ENCODE data around the gene FSCN2.

FSCN2 gene

DNA sequence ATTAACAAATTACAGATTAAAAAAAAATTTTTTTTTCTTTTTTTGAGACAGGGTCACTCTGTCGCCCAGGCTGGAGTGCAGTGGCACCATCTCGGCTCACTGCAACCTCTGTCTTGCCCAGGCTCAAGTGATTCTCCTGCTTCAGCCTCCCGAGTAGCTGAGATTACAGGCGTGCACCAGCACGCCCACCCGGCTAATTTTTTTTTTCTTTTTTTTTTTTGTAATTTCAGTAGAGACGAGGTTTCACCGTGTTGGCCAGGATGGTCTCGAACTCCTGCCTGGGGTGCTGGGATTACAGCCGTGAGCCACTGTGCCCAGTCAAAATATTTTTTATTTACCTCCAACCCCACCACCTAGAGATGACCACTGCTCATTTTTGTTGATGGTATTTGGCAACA lies 41.1 kb upstream of the FSCN2 start:
- peaks cover 59% of the 10 kb centered on the region for H3K27me3 Mint-ChIP-seq

GRCh38 chr17:81487487-81488275 lies 40.5 kb upstream of the FSCN2 start:
- Mint-ChIP-seq H3K4me1 (ENCODE audit: low read depth) (peaks cover 28% of the 10 kb centered on the region), H3K36me3 (ENCODE audit: low read depth) (no peaks in the 10 kb centered on the region), H3K9me3 (no peaks in the 10 kb centered on the region), H3K27ac (no peak overlapping the region), H3K4me3 (peak overlapping the region; percentile 58), H3K27me3 (peaks cover 59% of the 10 kb centered on the region)
- intact Hi-C loops (cut with micrococcal nuclease): no loop called here

More for the DNA sequence above, 41.1 kb upstream of the FSCN2 start:
- no peak overlapping the region for H3K27ac Mint-ChIP-seq
- peaks cover 34% of the 10 kb centered on the region for H3K4me1 Mint-ChIP-seq (ENCODE audit: low read depth)
- intact Hi-C loops (cut with micrococcal nuclease): no loop called here
- no peaks in the 10 kb centered on the region for H3K9me3 Mint-ChIP-seq
- no peaks in the 10 kb centered on the region for H3K36me3 Mint-ChIP-seq (ENCODE audit: low read depth)
- peak overlapping the region; percentile 58 for H3K4me3 Mint-ChIP-seq

DNA sequence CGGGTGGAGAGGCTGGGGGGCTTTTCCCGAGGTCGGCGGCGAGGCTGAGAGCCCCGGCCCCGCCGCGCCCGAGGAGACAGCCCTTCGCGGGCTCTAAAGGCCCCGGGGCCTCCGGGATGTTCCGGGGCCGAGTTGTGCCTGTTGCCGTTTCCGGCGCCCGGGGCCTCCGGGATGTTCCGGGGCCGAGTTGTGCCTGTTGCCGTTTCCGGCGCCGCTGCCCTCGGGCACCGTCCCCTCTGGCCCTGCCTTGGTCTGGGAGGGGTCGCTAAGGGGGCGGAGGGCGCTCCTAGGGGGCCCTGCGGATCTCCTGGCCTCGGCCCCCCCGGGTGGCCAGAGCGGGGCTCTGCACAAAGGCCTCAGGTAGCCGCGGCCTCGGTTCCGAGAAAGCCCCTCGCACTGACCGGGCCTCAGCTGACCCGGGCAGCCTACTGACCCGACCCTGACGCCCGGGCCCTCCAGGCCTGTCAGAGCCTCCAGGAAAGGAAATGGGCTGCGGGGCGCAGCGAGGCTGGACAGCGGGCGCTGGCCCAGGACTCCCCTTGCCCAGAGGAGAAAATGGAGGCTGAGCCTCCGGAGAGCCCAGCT lies 39.8 kb upstream of the FSCN2 start:
- no peaks in the 10 kb centered on the region for H3K9me3 Mint-ChIP-seq
- no peaks in the 10 kb centered on the region for H3K36me3 Mint-ChIP-seq (ENCODE audit: low read depth)
- peaks cover 57% of the 10 kb centered on the region for H3K27me3 Mint-ChIP-seq
- peaks cover 21% of the 10 kb centered on the region for H3K4me1 Mint-ChIP-seq (ENCODE audit: low read depth)
- H3K27ac Mint-ChIP-seq: no peak overlapping the region
- intact Hi-C loops (cut with micrococcal nuclease): no loop called here
- peak overlapping the region; percentile 58 for H3K4me3 Mint-ChIP-seq

GRCh38 chr17:81489012-81489997 lies 38.9 kb upstream of the FSCN2 start:
- H3K27me3 Mint-ChIP-seq: peaks cover 53% of the 10 kb centered on the region
- intact Hi-C loops (cut with micrococcal nuclease): no loop called here
- peaks cover 16% of the 10 kb centered on the region for H3K4me1 Mint-ChIP-seq (ENCODE audit: low read depth)
- no peaks in the 10 kb centered on the region for H3K36me3 Mint-ChIP-seq (ENCODE audit: low read depth)
- no peaks in the 10 kb centered on the region for H3K9me3 Mint-ChIP-seq
- peak overlapping the region; percentile 27 for H3K4me3 Mint-ChIP-seq
- no peak overlapping the region for H3K27ac Mint-ChIP-seq

DNA sequence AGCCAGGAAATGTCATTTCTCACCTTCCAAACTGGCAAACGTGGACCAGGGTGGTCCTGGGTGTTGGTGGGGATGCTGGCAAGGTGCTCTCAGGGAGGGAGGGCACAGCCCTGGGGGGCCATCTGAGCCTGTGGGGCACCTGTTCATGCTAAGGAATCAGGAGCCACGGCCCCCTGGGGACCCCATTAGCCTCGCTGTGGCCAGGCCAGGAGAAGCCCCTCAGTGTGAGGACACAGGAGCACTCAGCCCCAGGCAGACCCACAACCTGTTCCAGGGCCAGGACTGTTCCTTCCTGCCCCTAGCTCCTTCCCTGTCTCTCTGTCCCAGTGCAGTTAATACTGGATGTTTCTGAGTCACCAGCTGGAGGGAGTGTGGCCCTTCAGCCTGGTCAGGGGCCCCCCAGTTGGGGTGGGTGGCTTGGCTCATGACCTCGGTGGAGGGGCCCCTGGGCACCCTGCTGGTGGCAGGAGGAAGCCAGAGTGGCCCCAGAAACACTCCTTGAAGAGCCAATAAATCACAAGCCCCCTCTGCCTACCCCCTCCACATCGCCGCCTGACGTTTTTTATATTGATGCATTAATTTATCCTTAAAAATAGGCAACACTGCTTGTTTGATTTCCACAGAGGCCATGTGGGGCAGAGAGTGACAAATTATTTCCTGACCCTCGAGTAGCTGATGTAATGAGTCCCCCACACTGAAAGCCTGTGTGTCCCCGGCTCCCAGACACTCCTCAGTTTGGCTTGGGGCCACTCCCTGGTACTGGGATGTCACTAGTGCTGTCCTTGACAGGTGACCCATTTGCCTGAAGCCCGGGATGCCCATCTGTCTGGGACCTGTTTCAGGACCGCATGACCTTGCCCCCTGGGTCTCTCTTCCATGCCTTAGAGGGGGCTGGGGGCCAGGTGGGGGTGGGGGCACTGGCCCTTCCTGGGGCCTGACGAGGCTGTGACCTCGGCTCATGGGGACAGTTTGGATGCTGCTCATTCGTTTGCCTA lies 37.9 kb upstream of the FSCN2 start:
- intact Hi-C loops (cut with micrococcal nuclease): no loop called here
- peaks cover 16% of the 10 kb centered on the region for H3K4me1 Mint-ChIP-seq (ENCODE audit: low read depth)
- no peak overlapping the region for H3K27ac Mint-ChIP-seq
- H3K36me3 Mint-ChIP-seq (ENCODE audit: low read depth): no peaks in the 10 kb centered on the region
- no peak overlapping the region for H3K4me3 Mint-ChIP-seq
- H3K27me3 Mint-ChIP-seq: peaks cover 58% of the 10 kb centered on the region
- H3K9me3 Mint-ChIP-seq: no peaks in the 10 kb centered on the region

GRCh38 chr17:81491181-81491581 lies 37.0 kb upstream of the FSCN2 start:
- H3K4me3 Mint-ChIP-seq: no peak overlapping the region
- peaks cover 60% of the 10 kb centered on the region for H3K27me3 Mint-ChIP-seq
- peaks cover 11% of the 10 kb centered on the region for H3K4me1 Mint-ChIP-seq (ENCODE audit: low read depth)
- no peak overlapping the region for H3K27ac Mint-ChIP-seq
- H3K9me3 Mint-ChIP-seq: no peaks in the 10 kb centered on the region
- intact Hi-C loops (cut with micrococcal nuclease): no loop called here
- H3K36me3 Mint-ChIP-seq (ENCODE audit: low read depth): no peaks in the 10 kb centered on the region

DNA sequence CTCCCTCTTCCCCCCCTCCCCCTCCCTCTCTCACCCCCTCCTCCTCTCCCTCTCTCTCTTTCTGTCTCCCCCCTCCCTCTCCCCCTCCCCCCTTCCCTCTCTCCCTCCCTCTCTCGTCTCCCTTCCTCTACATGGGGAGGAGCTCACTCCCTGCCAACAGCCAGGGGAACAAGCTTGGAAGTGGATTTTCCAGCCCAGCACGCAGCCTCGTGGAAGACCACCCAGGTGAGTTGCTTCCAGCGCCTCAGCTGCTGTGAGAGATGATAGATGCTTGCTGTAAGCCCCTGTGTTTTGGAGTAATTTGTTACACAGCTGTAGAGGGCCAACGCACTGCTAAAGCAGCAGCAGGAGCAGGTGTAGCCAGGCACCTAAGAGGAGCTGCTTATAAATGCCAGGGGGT lies 36.4 kb upstream of the FSCN2 start:
- Mint-ChIP-seq H3K4me1 (ENCODE audit: low read depth) (peaks cover 7% of the 10 kb centered on the region), H3K36me3 (ENCODE audit: low read depth) (no peaks in the 10 kb centered on the region), H3K27me3 (peaks cover 64% of the 10 kb centered on the region), H3K4me3 (no peak overlapping the region), H3K27ac (no peak overlapping the region), H3K9me3 (no peaks in the 10 kb centered on the region)
- intact Hi-C loops (cut with micrococcal nuclease): no loop called here

GRCh38 chr17:81492202-81492601 lies 36.0 kb upstream of the FSCN2 start:
- H3K27me3 Mint-ChIP-seq: peaks cover 67% of the 10 kb centered on the region
- no peaks in the 10 kb centered on the region for H3K36me3 Mint-ChIP-seq (ENCODE audit: low read depth)
- no peak overlapping the region for H3K27ac Mint-ChIP-seq
- no peaks in the 10 kb centered on the region for H3K9me3 Mint-ChIP-seq
- H3K4me3 Mint-ChIP-seq: no peak overlapping the region
- intact Hi-C loops (cut with micrococcal nuclease): no loop called here
- H3K4me1 Mint-ChIP-seq (ENCODE audit: low read depth): peaks cover 7% of the 10 kb centered on the region

DNA sequence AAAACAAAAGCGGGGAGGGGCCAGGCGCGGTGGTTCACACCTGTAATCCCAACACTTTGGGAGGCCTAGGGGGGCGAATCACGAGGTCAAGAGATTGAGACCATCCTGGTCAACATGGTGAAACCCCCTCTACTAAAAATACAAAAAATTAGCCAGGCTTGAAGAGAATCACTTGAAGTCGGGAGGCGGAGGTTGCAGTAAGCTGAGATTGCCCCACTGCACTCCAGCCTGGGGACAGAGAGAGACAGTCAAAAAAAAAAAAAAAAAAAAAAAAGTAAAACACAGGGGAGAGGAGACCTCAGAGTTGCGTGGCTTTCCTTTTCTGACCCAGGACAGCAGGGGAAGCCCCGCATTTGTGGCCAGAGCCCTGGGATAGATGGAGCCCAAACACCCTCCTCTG lies 35.5 kb upstream of the FSCN2 start:
- H3K4me1 Mint-ChIP-seq (ENCODE audit: low read depth): peaks cover 7% of the 10 kb centered on the region
- H3K36me3 Mint-ChIP-seq (ENCODE audit: low read depth): no peaks in the 10 kb centered on the region
- H3K9me3 Mint-ChIP-seq: no peaks in the 10 kb centered on the region
- peaks cover 68% of the 10 kb centered on the region for H3K27me3 Mint-ChIP-seq
- H3K4me3 Mint-ChIP-seq: no peak overlapping the region
- intact Hi-C loops (cut with micrococcal nuclease): no loop called here
- H3K27ac Mint-ChIP-seq: no peak overlapping the region

DNA sequence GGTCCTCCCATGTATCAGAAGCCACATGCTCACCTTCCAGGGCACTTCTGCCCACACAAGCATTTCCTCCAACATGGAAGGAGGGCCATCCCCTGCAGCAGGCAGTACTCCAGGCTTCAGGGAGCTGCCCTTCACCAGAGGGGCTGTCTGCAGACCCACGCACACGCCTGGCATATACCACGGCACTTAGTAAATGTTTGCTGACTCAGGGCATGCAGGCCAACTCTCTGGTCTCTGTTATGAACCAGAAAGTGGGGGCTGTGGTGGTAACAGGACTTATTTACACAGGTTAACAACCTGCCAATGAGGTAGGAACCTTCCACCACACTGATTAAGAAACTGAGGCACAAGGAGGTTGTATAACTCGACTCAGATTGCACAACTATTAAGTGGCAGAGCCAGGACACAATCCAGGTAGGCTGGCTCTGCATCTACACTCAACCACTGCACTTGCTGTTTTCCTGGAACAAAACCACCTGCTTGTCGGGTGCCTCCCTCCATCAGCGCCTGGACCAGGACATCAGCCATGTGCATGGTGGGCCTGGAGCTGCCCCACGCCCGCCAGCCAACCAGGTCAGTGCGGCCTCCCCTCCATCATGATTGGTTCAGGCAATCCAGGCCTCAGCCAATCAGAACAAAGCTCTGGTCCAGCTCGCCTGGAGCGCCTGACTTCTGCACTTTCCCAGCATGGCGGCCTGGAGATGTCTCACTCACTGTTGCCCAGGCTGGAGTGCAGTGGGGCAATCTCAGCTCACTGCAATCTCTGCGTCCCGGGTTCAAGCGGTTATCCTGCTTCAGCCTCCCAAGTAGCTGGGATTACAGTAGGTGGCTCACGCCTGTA lies 34.8 kb upstream of the FSCN2 start:
- Mint-ChIP-seq H3K4me3 (no peak overlapping the region), H3K27me3 (peaks cover 74% of the 10 kb centered on the region), H3K36me3 (ENCODE audit: low read depth) (no peaks in the 10 kb centered on the region), H3K27ac (no peak overlapping the region), H3K4me1 (ENCODE audit: low read depth) (peaks cover 7% of the 10 kb centered on the region), H3K9me3 (no peaks in the 10 kb centered on the region)
- intact Hi-C loops (cut with micrococcal nuclease): no loop called here

- no peak overlapping the region for H3K4me3 Mint-ChIP-seq
- H3K36me3 Mint-ChIP-seq (ENCODE audit: low read depth): no peaks in the 10 kb centered on the region
- H3K27me3 Mint-ChIP-seq: peaks cover 77% of the 10 kb centered on the region
- no peaks in the 10 kb centered on the region for H3K4me1 Mint-ChIP-seq (ENCODE audit: low read depth)
- no peak overlapping the region for H3K27ac Mint-ChIP-seq
- intact Hi-C loops (cut with micrococcal nuclease): no loop called here
- no peaks in the 10 kb centered on the region for H3K9me3 Mint-ChIP-seq
These were observed 33.4 kb upstream of the FSCN2 start for GRCh38 chr17:81494626-81495377.

DNA sequence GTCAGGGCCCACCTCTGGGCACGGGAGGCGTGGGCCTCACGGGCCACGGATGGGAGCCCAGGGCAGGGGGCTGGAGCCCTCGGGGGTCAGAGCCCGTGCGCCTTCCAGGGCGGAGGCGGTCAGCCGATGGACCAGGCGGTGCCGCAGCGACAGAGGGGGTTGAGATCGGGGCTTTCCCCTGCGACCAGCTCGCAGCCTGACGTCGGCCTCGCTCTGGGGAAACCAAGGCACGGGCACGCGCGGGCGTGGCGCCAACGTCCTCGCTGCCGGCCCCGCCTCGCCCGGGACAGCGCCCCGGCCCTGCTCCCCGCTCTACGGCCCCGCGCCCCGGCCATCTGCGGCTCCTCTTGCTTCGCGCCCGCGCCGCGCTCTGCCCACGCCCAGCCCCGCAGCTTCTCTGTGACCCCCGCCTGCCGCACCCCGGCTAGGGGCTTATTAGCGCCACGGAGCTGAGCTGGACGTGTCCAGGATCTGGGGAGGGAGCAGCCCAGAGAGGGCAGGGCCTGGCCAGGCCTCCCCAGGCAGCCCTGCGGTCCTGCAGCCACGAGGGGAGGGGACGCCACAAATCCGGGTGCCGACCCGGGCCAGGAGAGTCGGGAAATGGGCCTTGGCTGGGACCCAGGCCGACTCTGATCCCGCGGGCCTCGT lies 29.1 kb upstream of the FSCN2 start:
- Mint-ChIP-seq H3K27ac (no peak overlapping the region), H3K4me3 (no peak overlapping the region), H3K4me1 (ENCODE audit: low read depth) (no peaks in the 10 kb centered on the region), H3K36me3 (ENCODE audit: low read depth) (no peaks in the 10 kb centered on the region), H3K9me3 (no peaks in the 10 kb centered on the region), H3K27me3 (peaks cover 63% of the 10 kb centered on the region)
- intact Hi-C loops (cut with micrococcal nuclease): no loop called here
